ENCODE data around the gene LRRC53.

LRRC53 gene

DNA sequence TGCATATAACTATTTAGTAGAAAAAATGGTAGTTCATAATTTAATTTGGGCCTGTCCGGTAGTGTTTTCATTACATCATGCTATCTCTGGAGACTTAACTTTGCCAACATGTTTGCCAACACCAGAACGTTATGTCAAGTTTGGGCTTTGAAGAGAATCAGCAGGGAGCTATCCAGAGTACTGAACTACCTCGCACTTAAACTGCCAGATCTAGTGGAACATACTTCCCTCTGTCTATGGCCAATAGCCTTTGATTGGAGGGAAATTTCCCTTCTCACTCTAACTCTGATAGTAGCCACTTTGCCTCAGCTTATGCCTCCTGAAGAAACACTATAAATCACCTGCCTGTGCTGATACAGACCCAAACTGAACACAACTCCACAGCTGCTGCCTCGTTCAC is 10.0 kb downstream of the LRRC53 start:
- DNase-seq (ENCODE audit: low read depth): peak; percentile 26
- TF ChIP-seq, protein P1, sequence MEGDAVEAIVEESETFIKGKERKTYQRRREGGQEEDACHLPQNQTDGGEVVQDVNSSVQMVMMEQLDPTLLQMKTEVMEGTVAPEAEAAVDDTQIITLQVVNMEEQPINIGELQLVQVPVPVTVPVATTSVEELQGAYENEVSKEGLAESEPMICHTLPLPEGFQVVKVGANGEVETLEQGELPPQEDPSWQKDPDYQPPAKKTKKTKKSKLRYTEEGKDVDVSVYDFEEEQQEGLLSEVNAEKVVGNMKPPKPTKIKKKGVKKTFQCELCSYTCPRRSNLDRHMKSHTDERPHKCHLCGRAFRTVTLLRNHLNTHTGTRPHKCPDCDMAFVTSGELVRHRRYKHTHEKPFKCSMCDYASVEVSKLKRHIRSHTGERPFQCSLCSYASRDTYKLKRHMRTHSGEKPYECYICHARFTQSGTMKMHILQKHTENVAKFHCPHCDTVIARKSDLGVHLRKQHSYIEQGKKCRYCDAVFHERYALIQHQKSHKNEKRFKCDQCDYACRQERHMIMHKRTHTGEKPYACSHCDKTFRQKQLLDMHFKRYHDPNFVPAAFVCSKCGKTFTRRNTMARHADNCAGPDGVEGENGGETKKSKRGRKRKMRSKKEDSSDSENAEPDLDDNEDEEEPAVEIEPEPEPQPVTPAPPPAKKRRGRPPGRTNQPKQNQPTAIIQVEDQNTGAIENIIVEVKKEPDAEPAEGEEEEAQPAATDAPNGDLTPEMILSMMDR (IDR thresholded peaks at IDR 0.05; ENCODE audit: control insufficient read depth, extremely low read depth, insufficient read depth): no peak
- no peak overlapping the region for H3K4me3 ChIP-seq (ENCODE audit: low read depth, low read length)

GRCh38 chr1:74498901-74499300 is 13.5 kb downstream of the LRRC53 start:
- DNase-seq (ENCODE audit: low read depth): no peak
- no peak overlapping the region for H3K4me3 ChIP-seq (ENCODE audit: low read depth, low read length)
- TF ChIP-seq, protein P1 (IDR thresholded peaks at IDR 0.05; ENCODE audit: control insufficient read depth, extremely low read depth, insufficient read depth): no peak

GRCh38 chr1:74496669-74497068 is 15.7 kb downstream of the LRRC53 start:
- H3K4me3 ChIP-seq (ENCODE audit: low read depth, low read length): no peak overlapping the region
- DNase-seq (ENCODE audit: low read depth): no peak
- TF ChIP-seq, protein P1 (IDR thresholded peaks at IDR 0.05; ENCODE audit: control insufficient read depth, extremely low read depth, insufficient read depth): no peak

DNA sequence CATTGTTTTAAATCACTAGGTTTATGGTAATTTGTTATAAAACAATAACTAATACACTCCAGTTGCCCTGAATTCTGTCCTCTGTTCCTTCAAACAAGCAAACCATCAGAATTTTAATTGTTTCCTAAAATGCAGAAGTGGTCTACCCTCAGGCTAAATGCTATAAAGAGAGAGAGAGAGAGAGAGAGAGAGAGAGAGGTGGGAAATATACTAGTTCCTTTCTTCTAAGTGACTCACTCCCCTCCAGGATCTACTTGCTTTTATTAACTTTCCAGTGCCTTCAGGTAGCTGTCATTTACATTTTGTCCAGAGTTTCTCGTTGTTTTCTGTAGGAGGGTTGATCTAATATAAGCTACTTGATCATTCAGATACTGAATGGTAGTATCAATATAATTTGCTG is 26.4 kb downstream of the LRRC53 start:
- DNase-seq (ENCODE audit: low read depth): no peak
- TF ChIP-seq, protein P1 (IDR thresholded peaks at IDR 0.05; ENCODE audit: control insufficient read depth, extremely low read depth, insufficient read depth): no peak
- H3K4me3 ChIP-seq (ENCODE audit: low read depth, low read length): no peak overlapping the region

- H3K4me3 ChIP-seq (ENCODE audit: low read depth, low read length): no peak overlapping the region
- DNase-seq (ENCODE audit: low read depth): no peak
- TF ChIP-seq, protein P1 (IDR thresholded peaks at IDR 0.05; ENCODE audit: control insufficient read depth, extremely low read depth, insufficient read depth): no peak
These were observed 26.8 kb downstream of the LRRC53 start for GRCh38 chr1:74485622-74486021.

DNA sequence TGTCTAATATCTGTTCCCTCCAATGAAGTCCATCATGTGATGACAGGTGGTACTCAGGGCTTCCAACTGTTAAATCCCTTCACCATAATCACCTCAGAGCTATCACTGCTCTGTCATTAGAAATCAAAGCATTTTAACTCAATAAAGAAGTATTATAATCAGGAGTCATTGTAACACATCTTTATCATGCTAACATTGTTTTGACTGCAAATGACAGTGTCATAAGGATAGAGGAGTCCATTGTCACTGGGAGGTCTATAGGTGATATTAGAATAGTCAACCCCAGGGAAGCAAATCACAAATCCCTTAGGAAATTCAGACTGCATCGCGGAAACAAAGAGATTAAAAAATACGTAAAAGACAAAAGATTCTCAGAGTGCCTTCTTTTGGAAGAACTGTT is 30.8 kb downstream of the LRRC53 start:
- H3K4me3 ChIP-seq (ENCODE audit: low read depth, low read length): no peak overlapping the region
- DNase-seq (ENCODE audit: low read depth): no peak
- TF ChIP-seq, protein P1 (IDR thresholded peaks at IDR 0.05; ENCODE audit: control insufficient read depth, extremely low read depth, insufficient read depth): no peak

DNA sequence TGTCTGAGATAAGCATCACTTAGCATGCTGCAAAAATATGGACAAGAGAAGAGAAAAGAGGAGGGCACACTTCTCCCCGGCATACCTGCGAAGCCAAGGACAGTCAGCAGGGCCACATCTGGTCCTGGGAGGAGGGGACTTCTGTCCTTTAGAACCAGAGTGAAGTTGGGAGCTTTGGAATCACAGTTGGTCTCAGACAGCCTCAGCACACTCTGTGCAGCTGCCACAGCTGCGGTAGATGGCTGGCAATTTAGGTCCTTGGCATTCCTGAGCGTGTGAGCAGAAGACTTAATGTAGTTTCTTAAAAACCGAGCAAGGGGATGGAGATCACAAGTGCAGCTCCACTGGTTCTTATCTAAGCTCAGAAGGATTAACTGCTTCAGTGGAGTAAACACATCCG is 32.3 kb downstream of the LRRC53 start:
- no peak for DNase-seq (ENCODE audit: low read depth)
- TF ChIP-seq, protein P1 (IDR thresholded peaks at IDR 0.05; ENCODE audit: control insufficient read depth, extremely low read depth, insufficient read depth): no peak
- no peak overlapping the region for H3K4me3 ChIP-seq (ENCODE audit: low read depth, low read length)

Data from LNCaP clone FGC (cell line).